Gastroesophageal sphincter (tissue), 4 donors: ENCODE measurements around the gene PSMG4. TPM values are rescaled to one million over a fixed set of nuclear protein-coding genes. Genes with fewer than 3 reads are reported as not detected.

ENCODE experiments used
- ATAC-seq: fragments of 150-250 bp; one replicate; pipeline ENCODE4 v1.9.1; 2016; ENCODE audit warnings: mild to moderate bottlenecking, moderate library complexity
- H3K27ac ChIP-seq, 4 donors: fragments of 200-600 bp; sonication (generic) in 3 of 4; 1 replicate in 3 of 4; 2 replicates in 1 of 4; pipeline ENCODE4 v1.5.1; 2016 to 2019
- H3K27me3 ChIP-seq: fragments of 200-600 bp; sonication (generic); one replicate; pipeline ENCODE4 v1.5.1; 2019
- H3K36me3 ChIP-seq, 2 donors: fragments of 200-600 bp; sonication (generic); one replicate each; pipeline ENCODE4 v1.5.1; 2019; ENCODE audit warnings: control low read depth in 1 of 2
- H3K4me1 ChIP-seq, 3 donors: fragments of 200-600 bp; sonication (generic); 1 replicate in 2 of 3; 2 replicates in 1 of 3; pipeline ENCODE4 v1.5.1; 2016 to 2019; ENCODE audit warnings: control low read depth in 2 of 3
- H3K4me3 ChIP-seq, 2 donors: fragments of 200-600 bp; sonication (generic); one replicate each; pipeline ENCODE4 v1.5.1; 2019; ENCODE audit warnings: mild to moderate bottlenecking in 1 of 2, moderate library complexity in 1 of 2
- H3K9me3 ChIP-seq, 3 donors: fragments of 200-600 bp; sonication (generic); one replicate each; pipeline ENCODE4 v1.5.1; 2017 to 2019; ENCODE audit warnings: control low read depth in 2 of 3
- EP300 ChIP-seq: sonication (generic); formaldehyde crosslinking; IDR thresholded peaks from one replicate; pipeline ENCODE4 v1.6.1; 2017; ENCODE audit warnings: antibody characterized with exemption, mild to moderate bottlenecking
- POLR2A ChIP-seq, 2 donors: fragments of 450-650 bp; IDR thresholded peaks; one replicate each; pipeline ENCODE4 v1.6.1; 2017; ENCODE audit warnings: antibody characterized with exemption in 2 of 2, mild to moderate bottlenecking in 2 of 2, moderate library complexity in 1 of 2
- POLR2AphosphoS5 ChIP-seq: sonication (generic); formaldehyde crosslinking; IDR thresholded peaks from one replicate; pipeline ENCODE4 v1.6.1; 2017; ENCODE audit warnings: antibody characterized with exemption
- WGBS, 2 donors: methylation state at CpG; one replicate each; pipeline ENCODE4 v1.1.5; 2018; ENCODE audit warnings: low coverage in 1 of 2; 5-methylcytosine and 5-hydroxymethylcytosine counted together
- total RNA-seq, 4 donors: library from RNA; depleted of rRNA; stranded (reverse); fragments of >200 nt; gene quantifications; one replicate each; pipeline ENCODE4 v1.1.0, GENCODE V29; 2016
- TF ChIP-seq, protein P1 (sequence below), 4 experiments: fragments of 200-600 bp in 2 of 4; fragments of 450-650 bp in 2 of 4; sonication (generic) in 1 of 4; IDR thresholded peaks; one replicate each; pipeline ENCODE4 v1.5.1; 2017 to 2019; ENCODE audit warnings: antibody characterized with exemption in 4 of 4, mild to moderate bottlenecking in 2 of 4, moderate library complexity in 2 of 4

PSMG4 gene
- total RNA-seq, 4 donors from 2014 or later = 23.6 to 37.8 (median 29.5) TPM

- no peaks in the 10 kb centered on the region for H3K9me3 ChIP-seq
- WGBS, 2 donors = 60% methylated on average over 1 of the region's 5 CpGs; no CpG with 5 or more reads in 1 of the 2 donors
Measured at GRCh38 chr6:3267162-3267561, 8.4 kb downstream of the PSMG4 start.

DNA sequence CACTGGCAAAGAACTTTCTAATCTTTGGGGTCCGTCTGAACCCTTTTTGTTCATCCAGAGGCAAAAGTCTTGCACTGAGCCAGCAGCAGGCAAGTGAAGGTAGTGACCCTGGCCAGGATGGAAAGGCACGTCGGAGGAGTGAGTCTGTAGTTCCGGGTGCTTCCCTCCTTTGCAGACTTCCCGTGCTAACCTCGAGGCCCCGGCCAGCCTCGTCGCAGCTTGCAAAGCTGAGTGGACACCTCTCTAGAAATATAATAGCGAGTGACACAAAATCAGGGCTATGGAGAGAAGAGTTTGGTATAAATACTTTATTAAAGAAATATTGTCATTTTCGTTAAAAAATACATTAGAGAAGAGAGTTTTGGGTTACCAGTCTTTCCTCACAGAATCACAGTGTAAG is 9.9 kb downstream of the PSMG4 start:
- Histone ChIP-seq H3K4me1 (peaks cover 0 to 27% (median 0%) of the 10 kb centered on the region in 3 donors), H3K36me3 (peaks cover 0 to 77% of the 10 kb centered on the region in 2 donors), H3K9me3 (no peaks in the 10 kb centered on the region), H3K27ac (no peak overlapping the region), H3K27me3 (no peaks in the 10 kb centered on the region), H3K4me3 (no peak overlapping the region)
- ATAC-seq = no peak
- TF ChIP-seq POLR2A (IDR thresholded peaks at IDR 0.05) (no peak), EP300 (no peak), POLR2AphosphoS5 (no peak)
- TF ChIP-seq, protein P1, sequence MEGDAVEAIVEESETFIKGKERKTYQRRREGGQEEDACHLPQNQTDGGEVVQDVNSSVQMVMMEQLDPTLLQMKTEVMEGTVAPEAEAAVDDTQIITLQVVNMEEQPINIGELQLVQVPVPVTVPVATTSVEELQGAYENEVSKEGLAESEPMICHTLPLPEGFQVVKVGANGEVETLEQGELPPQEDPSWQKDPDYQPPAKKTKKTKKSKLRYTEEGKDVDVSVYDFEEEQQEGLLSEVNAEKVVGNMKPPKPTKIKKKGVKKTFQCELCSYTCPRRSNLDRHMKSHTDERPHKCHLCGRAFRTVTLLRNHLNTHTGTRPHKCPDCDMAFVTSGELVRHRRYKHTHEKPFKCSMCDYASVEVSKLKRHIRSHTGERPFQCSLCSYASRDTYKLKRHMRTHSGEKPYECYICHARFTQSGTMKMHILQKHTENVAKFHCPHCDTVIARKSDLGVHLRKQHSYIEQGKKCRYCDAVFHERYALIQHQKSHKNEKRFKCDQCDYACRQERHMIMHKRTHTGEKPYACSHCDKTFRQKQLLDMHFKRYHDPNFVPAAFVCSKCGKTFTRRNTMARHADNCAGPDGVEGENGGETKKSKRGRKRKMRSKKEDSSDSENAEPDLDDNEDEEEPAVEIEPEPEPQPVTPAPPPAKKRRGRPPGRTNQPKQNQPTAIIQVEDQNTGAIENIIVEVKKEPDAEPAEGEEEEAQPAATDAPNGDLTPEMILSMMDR (IDR thresholded peaks at IDR 0.05) = no peak
- 83 to 90% methylated on average over 1 to 10 of the region's 11 CpGs for WGBS, 2 donors

More at GRCh38 chr6:3267162-3267561, 8.4 kb downstream of the PSMG4 start:
- Histone ChIP-seq H3K4me3 (no peak overlapping the region), H3K4me1 (peaks cover 0 to 38% (median 0%) of the 10 kb centered on the region in 3 donors), H3K27me3 (no peaks in the 10 kb centered on the region), H3K27ac (no peak overlapping the region), H3K36me3 (peaks cover 0 to 69% of the 10 kb centered on the region in 2 donors)
- no peak for ATAC-seq
- no peak for TF ChIP-seq EP300
- no peak for TF ChIP-seq POLR2A (IDR thresholded peaks at IDR 0.05)
- TF ChIP-seq POLR2AphosphoS5 = no peak
- TF ChIP-seq, protein P1 (IDR thresholded peaks at IDR 0.05) = no peak

- Histone ChIP-seq H3K4me3 (no peak overlapping the region), H3K4me1 (peaks cover 0 to 20% (median 0%) of the 10 kb centered on the region in 3 donors), H3K36me3 (peaks cover 0 to 77% of the 10 kb centered on the region in 2 donors), H3K9me3 (no peaks in the 10 kb centered on the region), H3K27me3 (no peaks in the 10 kb centered on the region), H3K27ac (no peak overlapping the region)
- 76 to 82% methylated on average over 20 to 27 of the region's 27 CpGs for WGBS, 2 donors
- ATAC-seq = no peak
- no peak for TF ChIP-seq EP300
- no peak for TF ChIP-seq POLR2AphosphoS5
- no peak for TF ChIP-seq POLR2A (IDR thresholded peaks at IDR 0.05)
- TF ChIP-seq, protein P1 (IDR thresholded peaks at IDR 0.05) = no peak
Measured at GRCh38 chr6:3269281-3269975, 10.7 kb downstream of the PSMG4 start.

DNA sequence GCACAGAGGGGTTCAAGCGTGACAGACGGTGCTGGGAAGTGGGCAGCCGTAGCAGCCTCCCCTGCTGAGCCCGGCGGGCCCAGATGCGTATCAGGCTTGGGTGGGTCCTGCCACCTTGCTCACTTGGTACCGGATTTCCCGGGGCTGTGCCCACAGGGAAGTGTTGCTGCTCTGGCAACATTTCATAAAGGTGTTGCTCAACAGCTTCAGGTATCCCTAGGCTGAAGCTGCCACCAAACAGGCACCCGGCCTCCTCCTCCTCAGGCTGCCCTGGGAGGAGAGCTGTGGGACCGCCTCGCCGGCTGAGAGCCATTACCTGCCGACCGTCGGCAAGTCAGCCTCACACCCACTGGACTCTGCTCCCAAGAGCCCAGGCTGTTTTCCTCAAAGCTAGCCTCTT is 11.5 kb downstream of the PSMG4 start:
- peaks cover 0 to 72% of the 10 kb centered on the region in 2 donors for H3K36me3 ChIP-seq
- no peaks in the 10 kb centered on the region for H3K9me3 ChIP-seq
- 80 to 81% methylated on average over 3 to 6 of the region's 15 CpGs for WGBS, 2 donors
- no peak overlapping the region for H3K4me3 ChIP-seq
- H3K27ac ChIP-seq = no peak overlapping the region
- peaks cover 0 to 11% (median 0%) of the 10 kb centered on the region in 3 donors for H3K4me1 ChIP-seq
- TF ChIP-seq, protein P1 (IDR thresholded peaks at IDR 0.05) = no peak
- TF ChIP-seq POLR2A (IDR thresholded peaks at IDR 0.05) = no peak
- no peak for TF ChIP-seq EP300
- TF ChIP-seq POLR2AphosphoS5 = no peak
- H3K27me3 ChIP-seq = no peaks in the 10 kb centered on the region
- ATAC-seq = no peak

- H3K27me3 ChIP-seq = no peaks in the 10 kb centered on the region
- H3K9me3 ChIP-seq = no peaks in the 10 kb centered on the region
- WGBS, 2 donors = 89% methylated on average over 5 of the region's 13 CpGs; no CpG with 5 or more reads in 1 of the 2 donors
- TF ChIP-seq POLR2A (IDR thresholded peaks at IDR 0.05) = no peak
- TF ChIP-seq, protein P1 (IDR thresholded peaks at IDR 0.05) = no peak
- TF ChIP-seq POLR2AphosphoS5 = no peak
- TF ChIP-seq EP300 = no peak
- no peak overlapping the region for H3K4me3 ChIP-seq
- no peaks in the 10 kb centered on the region for H3K4me1 ChIP-seq
- no peak for ATAC-seq
- H3K27ac ChIP-seq = no peak overlapping the region
- H3K36me3 ChIP-seq = peaks cover 0 to 82% of the 10 kb centered on the region in 2 donors
Measured at GRCh38 chr6:3271756-3272155, 13.0 kb downstream of the PSMG4 start.
